Stimulated activated CD4-positive, alpha-beta T cell treated with anti-CD3 and anti-CD28 coated beads, TNF-alpha, amount 100 ng/mL, for 4 hours (primary cell): ENCODE data around the gene TECTB.

Experiments used
- DNase-seq, 3 experiments: peaks; one replicate each; pipeline ENCODE4 v3.0.0-alpha.2; 2020; ENCODE audit warnings: low read depth in 3 of 3

Gene TECTB

DNA sequence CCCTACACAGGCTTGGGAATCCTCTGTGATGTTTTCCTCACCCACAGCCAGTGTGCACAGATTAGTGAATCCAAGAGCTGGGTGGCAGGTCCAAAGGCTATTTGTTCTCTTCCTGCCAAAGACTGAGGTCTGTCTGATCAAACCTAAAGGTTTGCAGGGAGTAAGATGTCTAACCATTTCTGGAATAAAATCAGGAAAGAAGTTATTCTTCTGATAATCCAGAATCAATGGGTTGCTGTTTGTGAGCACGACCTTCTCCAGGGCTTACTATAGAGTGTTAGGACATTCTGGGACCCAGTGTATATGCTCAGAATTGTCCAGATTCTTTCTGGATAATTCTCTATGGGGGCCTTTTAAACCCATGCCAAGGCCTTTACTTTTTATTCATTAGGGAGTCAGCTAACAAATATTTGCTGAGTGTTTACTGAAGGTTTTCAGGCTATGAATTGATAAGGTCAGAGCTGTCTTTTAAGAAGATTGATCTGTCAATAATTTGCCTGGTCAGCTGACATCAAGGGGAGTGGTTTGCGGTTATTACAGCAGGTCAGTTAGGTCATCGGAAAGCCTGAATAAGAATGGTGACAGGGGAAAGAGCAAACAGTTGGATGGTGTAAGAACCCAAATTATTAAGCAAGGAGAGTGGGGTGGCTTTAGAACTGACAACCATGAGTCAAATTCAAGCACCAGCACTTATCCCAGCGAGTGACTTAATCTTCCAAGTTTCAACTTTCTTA is 7.5 kb upstream of the TECTB start:
- no peak for DNase-seq

DNA sequence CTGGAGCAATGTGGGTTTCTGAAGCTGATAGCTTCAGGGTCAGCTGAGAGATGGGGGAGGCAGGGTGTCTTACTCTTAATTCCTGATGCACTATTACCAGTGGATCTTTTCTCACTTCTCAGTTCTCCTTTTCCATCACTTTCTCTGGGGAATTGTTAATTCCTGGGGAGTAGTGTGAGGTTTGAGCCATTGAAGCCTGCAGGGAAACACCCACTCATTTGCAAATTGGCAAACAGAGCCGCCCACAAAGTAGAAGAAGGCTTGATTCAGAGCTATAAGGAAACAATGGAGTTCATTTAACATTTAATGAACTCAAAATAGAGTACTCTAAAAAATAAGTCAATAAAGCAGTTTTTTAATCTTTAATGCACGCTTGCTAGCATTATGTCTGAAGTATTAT is 4.3 kb upstream of the TECTB start:
- no peak for DNase-seq

DNA sequence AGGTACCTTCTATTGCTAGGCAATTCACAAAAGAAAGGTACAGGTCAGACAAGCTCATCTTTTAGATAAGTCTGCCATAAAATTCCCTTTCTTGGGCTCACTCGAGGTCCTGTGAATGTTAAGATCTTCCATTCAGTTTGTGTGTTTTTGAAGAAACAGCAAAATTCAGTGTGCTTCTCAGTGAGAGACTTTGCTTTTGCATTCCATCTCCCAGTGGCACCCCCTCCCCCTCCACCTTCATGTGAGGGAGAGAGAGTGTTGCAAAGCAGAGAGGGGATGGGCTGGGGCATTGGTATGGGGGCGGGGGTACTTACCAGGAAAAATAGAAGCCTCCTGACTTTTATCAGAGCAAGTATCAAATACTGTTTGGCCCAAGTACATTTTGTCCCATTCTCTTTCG is 3.8 kb upstream of the TECTB start:
- no peak for DNase-seq

DNA sequence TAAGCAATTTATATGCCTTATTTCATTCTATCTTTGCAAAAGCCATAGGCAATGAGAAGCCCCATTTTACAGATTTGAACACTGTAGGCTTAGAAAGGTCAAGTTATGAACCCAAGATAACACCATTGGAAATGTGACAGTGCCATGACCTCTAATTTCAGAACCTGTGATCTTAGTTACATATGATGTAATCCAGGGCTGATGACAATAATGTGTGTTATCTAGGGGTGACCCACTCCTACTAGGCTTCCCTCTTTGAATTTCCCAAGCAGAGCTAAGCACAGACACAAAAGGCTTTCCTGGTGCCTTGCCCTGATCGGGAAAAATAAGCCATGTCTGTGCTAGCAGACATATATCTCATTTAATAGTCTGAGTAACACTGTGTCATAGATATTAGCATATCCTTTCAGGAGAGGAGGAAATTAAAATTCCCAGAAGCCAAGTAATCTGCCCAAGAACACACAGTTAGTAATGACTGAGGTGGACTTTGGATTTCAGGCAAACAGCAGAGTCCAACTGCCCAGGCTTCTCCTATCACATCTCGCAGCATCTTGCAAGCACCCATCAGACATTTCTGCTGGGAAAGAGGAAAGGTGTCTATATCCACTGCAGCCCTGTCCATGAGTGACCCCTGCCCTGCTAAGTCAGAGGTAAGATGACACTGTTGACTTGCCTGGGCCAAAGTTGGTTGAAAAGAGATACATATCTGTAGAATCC is 2.8 kb upstream of the TECTB start:
- no peak for DNase-seq

DNA sequence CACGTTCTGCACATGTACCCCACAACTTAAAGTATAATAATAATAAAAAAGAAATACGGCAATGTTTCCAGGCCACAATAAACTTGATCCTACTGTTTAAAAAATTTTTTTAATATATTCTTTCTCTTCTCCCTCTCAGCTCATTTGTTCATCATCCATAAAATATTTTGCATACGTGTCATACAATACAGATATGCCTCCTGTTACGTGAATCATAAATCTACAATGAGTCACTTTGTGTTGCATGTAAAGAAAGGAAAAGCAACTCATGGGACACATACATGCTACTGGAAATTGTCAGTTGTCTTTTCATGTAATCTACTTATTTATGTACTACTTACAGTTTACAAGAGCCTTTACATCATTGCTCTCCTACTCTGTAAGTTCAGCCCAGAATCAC is 1.1 kb upstream of the TECTB start:
- DNase-seq = no peak

DNA sequence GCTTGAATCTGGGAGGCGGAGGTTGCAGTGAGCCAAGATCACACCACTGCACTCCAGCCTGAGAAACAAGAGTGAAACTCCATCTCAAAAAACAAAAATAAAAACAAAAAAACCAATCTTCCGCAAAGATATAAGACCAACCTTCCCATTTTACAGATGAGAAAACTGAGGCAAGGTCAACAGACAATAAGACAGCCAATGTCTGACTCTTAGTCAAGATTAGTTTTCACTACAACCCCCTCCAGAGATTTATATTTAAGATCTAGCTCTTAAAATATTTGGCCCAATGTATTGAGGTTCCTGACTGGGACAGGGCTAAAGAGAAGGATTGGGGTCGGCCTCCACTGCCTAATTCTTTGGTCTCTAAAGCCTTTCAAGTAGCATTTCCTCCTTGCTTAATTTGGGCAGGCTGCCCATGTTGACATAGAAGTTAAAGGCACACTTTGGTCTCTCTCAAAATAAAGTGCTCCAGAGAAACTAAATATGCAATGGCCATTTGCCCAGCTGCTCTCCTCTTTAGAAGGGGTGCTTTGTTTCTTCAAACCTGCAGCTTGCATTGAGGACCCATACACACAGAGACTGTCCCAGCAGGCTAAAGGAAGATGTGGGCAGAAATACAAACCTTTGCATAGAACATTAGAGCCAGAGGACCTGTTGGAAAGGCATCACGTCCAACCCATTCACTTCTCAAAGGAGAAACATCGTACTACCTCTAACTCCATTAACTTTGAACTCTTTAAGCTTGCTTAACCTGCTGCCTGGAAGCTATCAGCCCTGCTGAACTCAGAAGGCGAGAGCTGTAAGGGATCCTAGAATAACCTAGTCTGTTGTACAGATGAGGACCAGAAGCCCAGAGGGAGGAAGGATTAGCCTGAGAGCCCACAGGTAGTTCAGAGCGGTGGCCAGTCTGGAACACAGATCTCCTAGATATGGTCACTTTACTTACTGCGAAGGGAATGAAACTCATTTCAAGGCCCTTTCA is 3.9 kb downstream of the TECTB start:
- no peak for DNase-seq

DNA sequence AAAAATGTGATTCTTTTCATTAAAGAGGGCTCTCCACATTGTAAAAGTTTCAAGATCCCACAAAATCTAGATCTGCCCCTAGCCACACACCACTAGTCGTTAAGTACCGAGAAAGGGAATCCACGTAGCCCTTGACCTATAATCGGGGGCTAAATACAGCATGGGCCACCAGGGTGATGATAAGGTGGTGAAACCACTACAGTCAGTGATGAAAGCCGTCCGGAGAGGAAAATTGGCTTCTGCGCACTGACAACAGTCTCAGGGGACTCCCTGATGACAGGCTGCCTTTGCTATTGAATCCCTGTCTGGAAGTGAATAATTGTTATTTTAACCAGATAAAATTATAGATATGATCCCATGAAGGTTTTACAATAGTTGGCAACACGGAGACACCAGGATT is 4.6 kb downstream of the TECTB start:
- DNase-seq = no peak

DNA sequence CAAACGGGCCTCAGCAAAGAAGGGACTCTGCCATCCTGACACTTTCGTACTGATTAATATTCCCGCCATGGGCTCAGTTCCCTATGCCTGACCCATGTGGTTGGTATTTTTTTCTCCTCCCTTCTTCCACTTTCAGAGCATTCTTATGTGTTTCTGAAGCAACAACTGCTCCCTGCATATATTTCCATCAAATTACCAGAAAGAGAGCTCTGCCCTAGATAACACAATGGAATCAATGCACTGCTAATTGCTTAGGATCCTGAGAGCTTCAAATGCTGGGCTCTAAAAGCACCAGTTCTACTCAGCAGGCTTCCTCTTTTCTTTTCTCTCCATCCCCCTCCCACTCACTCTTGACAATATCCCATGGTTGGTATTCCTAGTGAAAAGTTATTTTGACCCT is 5.3 kb downstream of the TECTB start:
- no peak for DNase-seq

DNA sequence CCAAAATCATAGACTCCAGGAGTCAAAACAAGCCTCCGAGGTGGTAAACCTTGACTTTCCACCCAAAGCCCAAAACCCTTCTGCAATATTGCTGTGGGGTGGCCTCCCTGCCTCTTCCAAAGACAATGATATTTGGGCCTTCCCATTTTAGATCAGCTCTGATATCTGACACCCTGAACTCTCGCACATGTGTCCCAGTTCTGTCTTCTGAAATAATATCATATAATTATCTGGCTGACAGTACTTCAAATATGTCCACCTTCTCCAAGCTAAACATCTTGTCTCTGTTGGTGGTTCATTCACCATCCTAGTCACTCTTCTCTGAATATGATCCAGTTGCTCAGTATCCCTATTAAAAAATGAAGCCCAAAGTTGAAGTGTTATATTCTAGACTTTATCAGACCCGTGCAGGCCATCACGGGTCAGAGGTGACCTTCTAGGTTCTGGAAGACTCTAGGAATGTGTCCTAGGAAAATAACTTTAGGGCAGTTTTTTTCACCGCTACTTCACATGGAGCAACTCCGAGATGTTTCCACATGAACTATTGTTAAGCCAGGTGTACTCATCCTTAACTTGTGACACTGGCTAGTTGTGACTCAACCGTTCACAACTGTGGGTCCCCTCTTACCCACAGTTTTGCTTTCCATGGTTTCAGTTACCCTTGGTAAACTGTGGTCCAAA is 6.3 kb downstream of the TECTB start:
- no peak for DNase-seq

DNA sequence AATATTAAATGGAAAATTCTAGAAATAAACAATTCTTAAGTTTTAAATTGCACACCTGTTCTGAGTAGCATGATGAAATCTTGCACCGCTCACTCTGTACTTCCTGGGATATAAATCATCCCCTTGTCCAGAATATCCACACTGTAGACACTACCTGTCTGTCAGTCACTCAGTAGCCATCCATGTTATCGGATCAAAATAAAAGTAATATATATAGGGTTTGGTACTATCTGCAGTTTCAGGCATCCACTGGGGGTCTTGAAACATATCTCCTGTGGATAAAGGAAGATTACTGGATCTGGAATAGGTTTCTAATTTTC is 6.8 kb downstream of the TECTB start:
- DNase-seq = no peak

DNA sequence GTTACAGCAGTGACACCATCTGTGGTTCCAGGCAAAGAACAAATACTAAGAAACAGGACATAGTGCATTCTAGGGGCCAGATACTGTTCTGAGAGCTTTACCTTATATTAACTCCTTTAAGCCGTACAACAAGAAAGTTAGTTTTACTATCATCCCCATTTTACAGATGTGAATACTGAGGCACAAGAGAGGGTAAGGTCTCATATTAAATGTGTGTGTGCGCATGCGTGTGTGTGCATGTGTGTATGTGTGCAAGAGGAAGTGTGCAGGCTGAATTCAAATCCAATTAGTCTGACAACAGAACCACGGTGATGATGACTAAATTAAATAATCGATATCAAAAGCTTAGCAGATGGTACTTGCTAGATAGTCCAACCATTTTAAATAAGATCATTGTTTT is 11.0 kb downstream of the TECTB start:
- DNase-seq = no peak

DNA sequence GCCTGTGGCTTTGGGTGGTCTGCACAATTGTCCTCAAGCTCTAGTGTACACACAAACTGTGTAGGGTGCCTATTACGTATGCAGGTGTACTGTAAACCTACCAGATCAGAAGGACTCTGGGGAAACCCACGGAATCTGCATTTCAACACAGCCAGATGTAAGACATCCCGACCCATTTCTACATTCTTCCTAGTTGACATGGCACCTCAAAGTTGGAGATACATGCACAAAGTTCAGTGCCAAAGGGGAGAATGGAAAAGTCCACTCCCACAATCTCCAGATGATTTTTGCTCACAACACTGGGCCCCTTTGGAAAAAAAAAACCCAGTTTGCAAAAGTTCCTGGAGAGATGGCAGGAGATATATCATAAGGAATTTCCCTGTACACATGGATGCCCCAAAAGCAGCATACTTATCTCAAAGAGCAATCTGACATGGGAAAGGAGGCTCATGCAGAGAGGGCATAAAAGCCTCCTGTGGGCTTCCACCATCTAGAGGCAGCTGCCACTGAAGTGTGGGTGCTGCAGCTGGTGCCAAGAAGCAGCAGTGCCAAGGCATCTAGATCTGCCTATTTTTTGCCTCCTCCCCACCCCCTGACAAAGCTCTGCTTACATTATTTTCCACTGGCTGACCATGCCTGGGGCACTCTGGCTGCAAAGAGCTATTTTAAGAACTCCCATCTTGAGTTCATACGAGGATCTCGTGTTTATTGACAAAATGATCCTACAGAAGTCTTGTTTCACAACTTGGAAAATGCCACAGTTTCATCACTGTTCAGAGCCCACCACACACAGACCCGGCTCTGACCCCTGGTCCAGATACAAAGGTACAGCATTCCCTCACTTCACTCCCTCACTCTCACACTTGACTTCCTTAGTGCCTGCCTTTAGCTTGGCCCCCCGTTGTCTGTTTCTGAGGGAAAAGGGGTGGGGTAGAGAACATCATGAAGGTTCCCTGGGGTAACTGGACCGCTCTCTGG is 12.9 kb downstream of the TECTB start:
- no peak for DNase-seq

DNA sequence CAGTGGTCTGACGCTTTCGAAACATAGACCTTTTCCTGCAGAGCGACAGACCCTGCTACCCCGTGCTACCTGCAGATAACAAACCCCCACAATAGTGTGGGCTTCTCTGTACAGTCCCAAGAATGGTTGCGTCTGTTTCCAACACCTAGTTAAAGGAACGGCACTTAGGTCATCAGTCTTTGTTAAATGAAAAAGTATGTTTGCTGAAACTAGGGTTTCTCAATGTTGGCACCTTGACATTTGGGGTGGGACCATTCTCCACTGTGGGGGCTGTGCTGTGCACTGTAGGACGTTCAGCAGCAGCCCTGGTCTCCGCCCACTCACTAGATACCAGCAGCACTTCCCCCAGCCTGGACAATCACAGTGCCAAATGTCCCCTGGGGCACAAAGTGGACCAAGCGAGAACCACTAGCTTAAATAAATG is 13.7 kb downstream of the TECTB start:
- DNase-seq = no peak

DNA sequence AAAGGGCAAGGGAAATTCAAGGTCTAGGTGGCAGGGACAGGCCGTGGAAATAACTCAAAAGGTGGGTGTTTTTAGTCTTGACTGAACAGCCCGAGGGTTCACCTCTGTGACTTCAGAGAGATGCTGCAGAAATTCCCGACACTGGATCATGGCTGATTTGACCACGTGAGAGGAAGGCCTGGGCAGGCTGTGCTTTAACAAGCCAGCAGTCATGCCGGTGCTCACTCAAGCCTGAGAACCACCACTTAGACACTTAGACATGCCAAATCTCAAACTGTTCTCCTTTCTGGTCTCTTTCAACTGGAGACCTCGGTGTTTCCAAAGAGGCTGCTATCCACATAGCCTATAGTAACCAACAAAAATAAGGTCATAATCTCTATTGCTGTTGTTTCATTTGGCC is 15.4 kb downstream of the TECTB start:
- no peak for DNase-seq

DNA sequence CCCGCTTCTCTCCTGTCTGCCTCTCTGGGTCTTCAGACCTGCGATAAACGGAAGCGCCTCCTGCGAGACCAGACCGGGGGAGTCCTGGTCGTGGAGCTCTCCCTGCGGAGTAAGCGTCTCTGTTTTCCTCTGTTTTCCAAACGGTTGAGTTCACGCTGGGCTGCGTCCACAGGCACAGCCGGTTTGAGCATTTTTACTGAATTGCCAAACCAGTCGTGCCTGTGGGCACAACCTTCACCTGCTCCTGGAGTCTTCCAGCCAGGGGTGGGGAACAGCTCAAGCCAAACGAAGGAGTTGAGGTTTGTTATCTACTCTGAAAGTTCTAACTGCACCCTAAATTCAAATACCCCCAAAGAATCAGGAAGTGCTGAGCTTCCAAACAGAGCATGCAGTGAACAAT is 16.3 kb downstream of the TECTB start:
- no peak for DNase-seq

DNA sequence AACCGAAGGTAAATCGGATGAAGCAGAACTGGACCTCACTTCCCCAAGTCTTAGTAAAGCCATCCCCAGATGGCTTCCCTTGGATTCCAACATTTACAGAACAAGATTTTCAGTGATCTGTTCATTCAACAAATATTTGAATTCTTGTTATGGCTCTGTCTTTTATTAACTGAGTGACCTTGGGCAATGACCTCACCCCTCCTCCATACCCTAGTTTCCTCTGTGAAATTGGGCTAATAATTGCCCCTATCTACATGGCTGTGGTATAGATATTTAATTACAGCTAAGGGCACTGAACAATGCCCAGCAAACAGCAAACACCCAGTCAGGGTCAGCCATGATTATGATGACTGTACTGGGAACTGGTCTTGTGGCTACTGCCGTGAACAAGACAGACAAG is 19.1 kb downstream of the TECTB start:
- DNase-seq = no peak

DNA sequence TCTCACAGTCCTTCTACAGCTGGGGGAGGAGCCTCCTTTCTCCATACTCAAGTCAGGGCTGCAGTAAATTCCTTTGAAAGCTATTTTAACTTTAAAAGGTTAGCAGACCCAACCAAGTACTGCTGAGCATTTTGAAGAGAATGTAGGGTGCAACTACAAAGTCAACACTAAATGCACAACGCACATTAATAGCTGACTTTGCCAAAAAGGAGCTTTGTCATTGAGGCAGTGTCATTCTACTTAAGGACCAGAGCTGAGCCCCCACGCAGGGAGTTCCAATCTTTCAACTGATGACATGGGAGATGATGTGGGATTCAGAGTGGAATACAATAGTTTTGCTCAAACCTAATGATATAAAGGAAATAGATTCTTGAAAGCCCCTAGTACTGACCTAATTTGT is 20.3 kb downstream of the TECTB start:
- DNase-seq = no peak

DNA sequence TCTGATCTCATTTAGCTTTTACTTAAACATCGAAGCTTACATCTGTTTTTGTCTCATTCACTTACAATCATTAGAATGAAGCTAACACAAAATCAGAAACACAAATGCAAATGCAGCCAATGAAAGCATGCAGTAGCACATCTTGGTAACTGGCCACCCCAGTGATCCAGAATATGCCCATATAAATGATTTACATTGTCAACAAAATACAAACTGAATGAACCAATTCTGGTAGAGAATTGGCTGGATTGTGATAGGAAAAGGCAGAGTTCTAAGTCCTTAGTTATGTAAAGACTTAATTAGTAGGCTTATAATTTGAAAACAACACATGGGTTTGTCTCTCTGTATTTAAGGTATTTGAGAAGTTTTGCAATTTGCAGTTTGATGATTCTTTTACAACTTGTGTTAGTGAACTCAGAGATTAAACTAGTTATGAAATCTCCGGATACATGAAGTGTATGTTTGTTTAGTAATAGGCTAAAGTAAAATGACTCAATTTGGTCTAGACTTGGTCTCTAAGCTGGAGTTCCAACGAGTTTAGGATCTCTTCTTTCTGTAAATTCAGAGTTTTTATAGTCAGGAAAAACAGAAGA is 21.2 kb downstream of the TECTB start:
- DNase-seq = no peak

DNA sequence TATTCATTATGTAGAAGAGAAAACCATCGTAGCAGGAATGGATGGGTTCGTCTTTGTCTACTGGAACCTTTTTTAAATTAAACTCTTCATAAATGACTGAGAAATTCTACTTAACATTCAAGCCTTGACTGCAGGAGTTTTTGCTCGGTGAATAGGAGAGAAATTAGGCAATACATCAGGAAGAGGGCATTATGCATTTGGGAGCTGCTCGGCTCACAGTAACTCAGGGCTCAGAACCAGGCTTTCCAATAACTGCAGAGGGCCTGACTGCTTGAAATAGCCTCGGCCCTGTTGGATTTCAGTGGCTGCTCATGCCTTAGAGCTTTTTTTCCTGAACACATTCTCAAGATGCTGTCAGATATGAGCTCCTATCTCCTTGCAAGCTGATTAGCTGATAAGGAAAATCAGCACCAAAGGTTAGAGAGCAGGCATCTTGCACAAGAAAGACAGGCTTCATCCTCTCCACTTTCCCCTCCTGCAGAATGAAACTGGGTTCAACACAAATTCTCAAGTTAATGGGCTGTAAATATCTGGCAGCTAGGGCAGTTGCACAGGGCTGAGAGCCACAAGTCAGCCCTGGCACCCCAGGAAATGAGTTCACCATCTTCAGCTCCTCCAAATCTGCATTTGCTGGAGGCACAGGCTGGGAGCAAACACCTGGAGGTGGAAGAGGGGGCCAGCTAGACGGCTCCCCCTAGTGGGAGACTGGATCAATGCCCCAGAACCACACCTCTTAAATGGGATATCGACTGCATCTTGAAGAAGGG is 24.3 kb downstream of the TECTB start:
- no peak for DNase-seq

DNA sequence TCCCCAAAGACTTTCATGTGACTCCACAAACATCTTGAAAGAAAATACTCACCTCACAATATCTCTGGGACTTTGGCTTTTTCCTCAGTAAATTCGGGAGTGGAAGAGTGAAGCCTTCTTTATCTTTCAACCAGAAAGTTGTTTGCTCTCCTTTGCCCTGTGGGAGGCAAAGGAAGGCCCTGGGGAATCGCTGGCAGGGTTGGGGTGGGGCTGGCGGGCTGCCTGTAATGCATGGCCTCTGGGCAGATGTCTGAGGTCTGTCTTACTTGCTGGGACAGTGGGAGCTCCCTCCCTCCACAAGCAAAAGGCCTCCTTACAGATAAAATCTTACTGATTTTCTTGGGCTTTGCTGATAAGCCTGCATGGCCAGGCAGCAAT is 24.9 kb downstream of the TECTB start:
- DNase-seq = no peak
